ENCODE results near the gene DLGAP1. TPM values are rescaled to one million over a fixed set of nuclear protein-coding genes. Genes with fewer than 3 reads are reported as not detected.
"Not testable (repeated sequence)": the region's sequence is repeated elsewhere in the genome, so short reads cannot be mapped to it uniquely, and the experiment has no call there.

The DLGAP1 gene
- total RNA-seq, 1 experiment from 2014 or later = 2.8 TPM

GRCh38 chr18:3710712-3711301, 744.3 kb downstream of the DLGAP1 start:
- H3K4me1 ChIP-seq = no peaks in the 10 kb centered on the region
- no peak overlapping the region for H3K27ac ChIP-seq
- H3K9me3 ChIP-seq (replicated peaks) = no peaks in the 10 kb centered on the region
- H3K36me3 ChIP-seq = no peaks in the 10 kb centered on the region
- no peaks in the 10 kb centered on the region for H3K27me3 ChIP-seq
- DNase-seq = peak in 1 of 2 experiments; percentile 7
- no peak overlapping the region for H3K4me3 ChIP-seq

- H3K4me1 ChIP-seq = no peaks in the 10 kb centered on the region
- H3K4me3 ChIP-seq = no peak overlapping the region
- H3K27ac ChIP-seq = no peak overlapping the region
- H3K27me3 ChIP-seq = no peaks in the 10 kb centered on the region
- no peaks in the 10 kb centered on the region for H3K36me3 ChIP-seq
- no peaks in the 10 kb centered on the region for H3K9me3 ChIP-seq (replicated peaks)
- no peak for DNase-seq
These were observed 745.9 kb downstream of the DLGAP1 start for GRCh38 chr18:3709205-3709604.

- Histone ChIP-seq H3K27me3 (no peaks in the 10 kb centered on the region), H3K4me1 (no peaks in the 10 kb centered on the region), H3K9me3 (replicated peaks) (no peaks in the 10 kb centered on the region), H3K27ac (no peak overlapping the region), H3K4me3 (no peak overlapping the region), H3K36me3 (no peaks in the 10 kb centered on the region)
- DNase-seq = no peak
These were observed 748.6 kb downstream of the DLGAP1 start for GRCh38 chr18:3706279-3707097.

DNA sequence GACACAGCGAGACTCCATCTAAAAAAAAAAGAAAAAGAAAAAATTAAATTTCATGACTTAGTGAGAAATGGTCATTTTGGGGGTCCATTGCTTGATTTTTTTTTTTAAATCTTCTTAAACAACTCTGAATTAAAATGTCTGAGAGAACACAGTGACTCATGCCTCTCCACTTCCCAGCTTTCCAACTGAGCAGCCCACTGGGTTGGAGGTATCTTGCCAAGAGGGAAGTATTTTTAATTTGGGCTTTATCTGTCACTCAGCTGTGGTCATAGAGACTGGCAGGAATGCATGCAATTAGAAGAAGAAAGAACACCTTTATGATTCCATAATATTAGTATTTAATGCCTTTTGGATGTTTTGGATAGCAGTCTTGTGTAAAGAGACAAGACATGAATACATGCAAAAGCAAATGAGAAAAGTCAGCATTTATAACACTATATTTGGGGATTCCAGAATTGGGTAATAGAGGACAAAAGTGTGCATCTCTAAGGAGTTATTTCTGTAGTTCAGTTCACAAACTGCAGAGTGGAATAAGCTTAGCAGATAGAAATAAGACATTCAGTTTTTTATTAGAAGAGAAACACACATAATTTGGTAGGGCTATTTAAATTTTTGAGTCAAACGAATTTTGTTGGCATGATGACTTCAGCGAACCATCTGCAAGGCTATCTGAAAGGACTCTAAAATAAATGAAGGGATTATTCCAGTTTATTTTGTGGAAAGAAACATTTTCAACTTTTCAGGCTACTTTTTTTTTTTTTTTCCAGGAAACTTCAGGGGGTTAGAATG, 750.4 kb downstream of the DLGAP1 start:
- H3K27ac ChIP-seq = no peak overlapping the region
- no peak for DNase-seq
- H3K36me3 ChIP-seq = no peaks in the 10 kb centered on the region

DNA sequence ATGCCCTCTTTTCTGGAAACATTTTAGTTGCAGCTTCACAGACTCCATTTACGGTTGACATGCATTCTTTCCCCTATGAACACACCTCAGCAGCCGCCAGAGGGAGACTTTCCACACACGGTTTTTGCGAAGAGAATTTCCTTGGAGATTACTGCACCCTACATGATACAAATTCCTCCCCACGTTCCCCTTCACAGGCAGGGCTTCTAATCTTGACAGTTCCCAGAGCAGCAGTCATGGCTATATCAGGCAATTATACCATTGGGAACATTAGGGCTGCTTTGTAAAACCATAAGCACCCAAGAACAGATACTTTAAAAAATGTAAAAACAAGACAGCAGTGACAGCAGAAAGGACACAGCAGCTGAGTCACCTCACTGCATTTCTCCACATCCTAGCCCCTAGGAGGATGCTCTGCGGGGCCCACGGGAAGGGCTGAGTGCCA, 751.4 kb downstream of the DLGAP1 start:
- Histone ChIP-seq H3K4me3 (no peak overlapping the region), H3K27ac (no peak overlapping the region)

More for the DNA sequence above, 750.4 kb downstream of the DLGAP1 start:
- no peaks in the 10 kb centered on the region for H3K9me3 ChIP-seq (replicated peaks)
- H3K27me3 ChIP-seq = no peaks in the 10 kb centered on the region
- no peak overlapping the region for H3K4me3 ChIP-seq
- no peaks in the 10 kb centered on the region for H3K4me1 ChIP-seq

DNA sequence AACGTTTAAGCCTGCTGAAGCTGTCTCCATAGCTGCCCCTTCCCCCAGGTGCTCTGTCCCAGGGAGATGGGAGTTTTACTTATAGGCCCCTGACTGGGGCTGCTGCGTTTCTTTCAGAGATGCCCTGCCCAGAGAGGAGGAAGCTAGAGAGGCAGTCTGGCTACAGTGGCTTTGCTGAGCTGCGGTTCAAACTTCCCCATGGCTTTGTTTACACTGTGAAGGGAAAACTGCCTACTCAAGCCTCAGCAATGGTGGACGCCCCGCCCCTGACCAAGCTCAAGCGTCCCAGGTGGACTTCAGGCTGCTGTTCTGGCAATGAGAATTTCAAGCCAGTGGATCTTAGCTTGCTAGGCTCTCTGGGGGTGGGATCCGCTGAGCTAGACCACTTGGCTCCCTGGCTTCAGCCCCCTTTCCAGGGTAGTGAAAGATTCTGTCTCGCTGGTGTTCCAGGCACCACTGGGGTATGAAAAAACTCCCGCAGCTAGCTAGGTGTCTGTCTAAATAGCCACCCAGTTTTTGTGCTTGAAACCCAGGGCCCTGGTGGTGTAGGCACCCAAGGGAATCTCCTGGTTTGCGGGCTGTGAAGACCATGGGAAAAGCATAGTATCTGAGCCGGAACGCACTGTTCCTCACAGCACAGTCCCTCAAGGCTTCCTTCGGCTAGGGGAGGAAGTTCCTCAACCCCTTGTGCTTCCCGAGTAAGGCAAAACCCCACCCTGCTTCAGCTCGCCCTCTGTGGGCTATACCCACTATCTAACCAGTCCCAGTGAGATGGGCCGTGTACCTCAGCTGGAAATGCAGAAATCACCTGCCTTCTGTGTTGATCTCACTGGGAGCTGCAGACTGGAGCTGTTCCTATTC, 755.2 kb downstream of the DLGAP1 start:
- not testable (repeated sequence) for H3K27ac ChIP-seq; H3K4me3 ChIP-seq; H3K27me3 ChIP-seq; H3K9me3 ChIP-seq (replicated peaks); H3K4me1 ChIP-seq; H3K36me3 ChIP-seq; DNase-seq

More for the DNA sequence above, 751.4 kb downstream of the DLGAP1 start:
- H3K4me1 ChIP-seq = no peaks in the 10 kb centered on the region
- H3K36me3 ChIP-seq = no peaks in the 10 kb centered on the region
- no peaks in the 10 kb centered on the region for H3K9me3 ChIP-seq (replicated peaks)
- no peaks in the 10 kb centered on the region for H3K27me3 ChIP-seq
- DNase-seq = peak; percentile 17 to 56

- not testable (repeated sequence) for H3K9me3 ChIP-seq (replicated peaks); H3K4me1 ChIP-seq; H3K27ac ChIP-seq; H3K27me3 ChIP-seq; DNase-seq; H3K36me3 ChIP-seq; H3K4me3 ChIP-seq
These were observed 760.9 kb downstream of the DLGAP1 start for GRCh38 chr18:3694030-3694778.

GRCh38 chr18:3693410-3693809, 761.7 kb downstream of the DLGAP1 start:
- DNase-seq = no peak
- Histone ChIP-seq H3K9me3 (replicated peaks) (no peaks in the 10 kb centered on the region), H3K36me3 (no peaks in the 10 kb centered on the region), H3K27ac (no peak overlapping the region), H3K4me1 (peaks cover 13% of the 10 kb centered on the region), H3K27me3 (no peaks in the 10 kb centered on the region), H3K4me3 (no peak overlapping the region)

GRCh38 chr18:3692691-3693090, 762.4 kb downstream of the DLGAP1 start:
- Histone ChIP-seq H3K9me3 (replicated peaks) (no peaks in the 10 kb centered on the region), H3K27ac (no peak overlapping the region), H3K4me3 (no peak overlapping the region), H3K4me1 (peaks cover 18% of the 10 kb centered on the region), H3K36me3 (no peaks in the 10 kb centered on the region), H3K27me3 (no peaks in the 10 kb centered on the region)
- no peak for DNase-seq

DNA sequence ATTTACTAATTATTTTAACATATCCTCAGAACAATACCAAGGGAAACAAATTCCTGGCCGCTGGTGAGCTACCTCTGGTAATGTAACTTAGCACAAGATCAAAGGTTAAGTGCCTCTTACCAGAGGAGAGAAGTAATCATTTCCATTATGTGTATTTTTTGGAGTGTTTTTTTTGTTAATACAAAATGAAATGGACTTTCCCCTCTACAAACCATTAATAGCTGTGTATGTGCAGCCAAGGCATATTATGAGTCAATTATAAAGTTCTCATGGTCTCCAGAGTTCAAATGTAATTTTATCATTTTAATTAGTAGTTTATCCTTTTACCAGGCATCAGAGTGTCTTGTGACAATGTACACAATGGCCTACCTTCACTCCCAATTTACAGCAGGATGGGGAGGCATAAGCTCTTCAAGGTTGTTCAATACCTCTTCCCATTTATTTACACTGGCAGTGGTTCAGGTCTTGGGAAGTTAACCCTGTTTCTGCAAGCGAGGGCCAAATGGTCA, 762.9 kb downstream of the DLGAP1 start:
- H3K4me1 ChIP-seq = peaks cover 18% of the 10 kb centered on the region
- no peaks in the 10 kb centered on the region for H3K9me3 ChIP-seq (replicated peaks)
- H3K36me3 ChIP-seq = no peaks in the 10 kb centered on the region
- H3K27me3 ChIP-seq = no peaks in the 10 kb centered on the region
- no peak overlapping the region for H3K27ac ChIP-seq
- no peak overlapping the region for H3K4me3 ChIP-seq
- DNase-seq = no peak

DNA sequence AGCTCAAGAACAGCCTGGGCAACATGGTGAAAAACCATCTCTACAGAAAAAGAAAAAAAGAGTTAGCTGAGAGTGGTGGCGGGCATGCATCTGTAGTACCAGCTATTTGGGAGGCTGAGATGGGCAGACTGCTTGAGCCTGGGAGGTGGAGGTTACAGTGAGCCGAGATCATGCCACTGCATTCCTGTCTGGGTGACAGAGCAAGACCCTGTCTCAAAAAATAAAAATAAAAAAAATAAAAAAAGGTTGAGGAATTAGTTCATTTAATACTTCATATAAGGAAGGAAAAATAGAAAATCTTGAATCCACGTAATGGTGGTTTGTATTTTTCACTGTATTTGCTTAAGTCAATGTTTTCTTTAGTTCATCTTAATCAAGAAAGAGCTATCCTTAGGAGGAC, 763.4 kb downstream of the DLGAP1 start:
- Histone ChIP-seq H3K36me3 (no peaks in the 10 kb centered on the region), H3K27me3 (no peaks in the 10 kb centered on the region), H3K27ac (no peak overlapping the region), H3K4me1 (peaks cover 18% of the 10 kb centered on the region), H3K9me3 (replicated peaks) (no peaks in the 10 kb centered on the region), H3K4me3 (no peak overlapping the region)
- DNase-seq = no peak

DNA sequence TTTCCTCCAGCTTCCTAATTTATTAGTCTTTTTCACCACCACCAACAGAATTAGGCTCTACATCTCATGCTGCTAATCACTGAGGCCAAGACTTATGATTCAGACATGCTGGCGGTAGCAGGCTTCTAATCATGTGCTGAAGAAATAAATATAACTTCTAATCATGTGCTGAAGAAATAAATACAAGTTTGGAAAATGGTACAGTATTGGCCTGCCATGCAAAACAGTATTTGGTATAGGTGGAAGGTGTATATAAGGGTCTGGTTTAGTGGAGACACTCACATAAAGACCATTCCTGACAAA, 764.4 kb downstream of the DLGAP1 start:
- Histone ChIP-seq H3K27ac (no peak overlapping the region), H3K27me3 (no peaks in the 10 kb centered on the region), H3K4me3 (no peak overlapping the region), H3K36me3 (no peaks in the 10 kb centered on the region), H3K4me1 (peaks cover 18% of the 10 kb centered on the region), H3K9me3 (replicated peaks) (no peaks in the 10 kb centered on the region)
- DNase-seq = no peak

GRCh38 chr18:3689986-3690763, 764.9 kb downstream of the DLGAP1 start:
- Histone ChIP-seq H3K9me3 (replicated peaks) (no peaks in the 10 kb centered on the region), H3K27ac (no peak overlapping the region), H3K4me1 (peaks cover 18% of the 10 kb centered on the region), H3K27me3 (no peaks in the 10 kb centered on the region), H3K4me3 (no peak overlapping the region), H3K36me3 (no peaks in the 10 kb centered on the region)
- no peak for DNase-seq
